Immature natural killer cell (primary cell): ENCODE data around the gene FOXP1. TPM values are rescaled to one million over a fixed set of nuclear protein-coding genes. Genes with fewer than 3 reads are reported as not detected.

Experiments
- DNase-seq, 3 donors: peaks; one replicate each; pipeline ENCODE4 v3.0.0; 2022; ENCODE audit warnings: mixed read lengths in 1 of 3
- H3K27ac Mint-ChIP-seq, 6 donors: one replicate each; pipeline ENCODE4 v1.8.0; 2020; ENCODE audit warnings: mixed read lengths in 6 of 6, mild to moderate bottlenecking in 5 of 6, inconsistent platforms in 4 of 6, moderate library complexity in 3 of 6
- H3K27me3 Mint-ChIP-seq, 3 donors: one replicate each; pipeline ENCODE4 v1.8.0; 2020 to 2021; ENCODE audit warnings: low read depth in 3 of 3, mild to moderate bottlenecking in 3 of 3, mixed read lengths in 3 of 3, moderate library complexity in 3 of 3, inconsistent platforms in 1 of 3
- H3K36me3 Mint-ChIP-seq, 3 donors: one replicate each; pipeline ENCODE4 v1.8.0; 2020; ENCODE audit warnings: mixed read lengths in 3 of 3, inconsistent platforms in 2 of 3, mild to moderate bottlenecking in 2 of 3
- H3K4me1 Mint-ChIP-seq, 2 donors: one replicate each; pipeline ENCODE4 v1.8.0; 2020; ENCODE audit warnings: inconsistent platforms in 2 of 2, mild to moderate bottlenecking in 2 of 2, mixed read lengths in 2 of 2, moderate library complexity in 1 of 2
- H3K4me3 Mint-ChIP-seq, 5 donors: one replicate each; pipeline ENCODE4 v1.8.0; 2020; ENCODE audit warnings: mild to moderate bottlenecking in 5 of 5, mixed read lengths in 5 of 5, inconsistent platforms in 3 of 5, moderate library complexity in 3 of 5
- H3K9me3 Mint-ChIP-seq, 6 donors: one replicate each; pipeline ENCODE4 v1.8.0; 2020; ENCODE audit warnings: mild to moderate bottlenecking in 6 of 6, mixed read lengths in 6 of 6, inconsistent platforms in 4 of 6, moderate library complexity in 3 of 6
- polyA plus RNA-seq, 3 donors: library from polyadenylated mRNA; unstranded; fragments of 300-500 nt; fragmentation: Illumina TruSeq; gene quantifications; one replicate each; pipeline ENCODE4 v1.2.3, GENCODE V29; 2021

The FOXP1 gene
- polyA plus RNA-seq, 3 donors from 2014 or later: 68.2 to 133 (median 84.0) TPM

GRCh38 chr3:70916375-70917055 lies 667.0 kb downstream of the FOXP1 start:
- Mint-ChIP-seq H3K27me3 (peaks cover 1 to 6% (median 3%) of the 10 kb centered on the region in 3 donors), H3K36me3 (no peaks in the 10 kb centered on the region), H3K27ac (no peak overlapping the region), H3K9me3 (no peaks in the 10 kb centered on the region), H3K4me3 (no peak overlapping the region), H3K4me1 (no peaks in the 10 kb centered on the region)
- DNase-seq: no peak

GRCh38 chr3:70914862-70915261 lies 668.7 kb downstream of the FOXP1 start:
- Mint-ChIP-seq H3K27ac (no peak overlapping the region), H3K36me3 (no peaks in the 10 kb centered on the region), H3K4me1 (no peaks in the 10 kb centered on the region), H3K27me3 (peaks cover 1 to 8% (median 3%) of the 10 kb centered on the region in 3 donors), H3K9me3 (no peaks in the 10 kb centered on the region), H3K4me3 (no peak overlapping the region)
- no peak for DNase-seq

GRCh38 chr3:70911719-70912118 lies 671.8 kb downstream of the FOXP1 start:
- H3K4me3 Mint-ChIP-seq: no peak overlapping the region
- H3K27me3 Mint-ChIP-seq: peaks cover 1 to 10% (median 3%) of the 10 kb centered on the region in 3 donors
- H3K9me3 Mint-ChIP-seq: no peaks in the 10 kb centered on the region
- DNase-seq: no peak
- no peak overlapping the region for H3K27ac Mint-ChIP-seq
- H3K36me3 Mint-ChIP-seq: no peaks in the 10 kb centered on the region
- no peaks in the 10 kb centered on the region for H3K4me1 Mint-ChIP-seq

GRCh38 chr3:70905491-70905890 lies 678.0 kb downstream of the FOXP1 start:
- Mint-ChIP-seq H3K27me3 (peaks cover 0 to 17% (median 2%) of the 10 kb centered on the region in 3 donors), H3K36me3 (no peaks in the 10 kb centered on the region), H3K27ac (no peak overlapping the region), H3K4me1 (no peaks in the 10 kb centered on the region), H3K9me3 (peaks cover 0 to 2% (median 0%) of the 10 kb centered on the region in 6 donors), H3K4me3 (no peak overlapping the region)
- no peak for DNase-seq

Other genes starting within 250 kb of the FOXP1 start
- 10 to 100 TPM; 20.0 to 44.3 (median 36.1) TPM for gene EIF4E3, start 141.7 kb upstream of the FOXP1 start, polyA plus RNA-seq
- 1 to 10 TPM in 1 of 3 donors, under 1 TPM in 1, not detected in 1; 0.22 to 1.3 TPM for gene GPR27, start 170.1 kb upstream of the FOXP1 start, polyA plus RNA-seq
- gene PROK2, start 201.4 kb upstream of the FOXP1 start, polyA plus RNA-seq: not detected